Measurements from ENCODE around the gene KDM4B.

GRCh38 chr19:5141850-5142724 is 173.2 kb downstream of the KDM4B start:
- 0 out of 2 replicates have a peak, but pooled peaks have one; percentile 47 for TF ChIP-seq POLR2A (IDR thresholded peaks at IDR 0.05; ENCODE audit: low read depth, low read length)
- peak; percentile 83 for TF ChIP-seq POLR2AphosphoS5 (IDR thresholded peaks at IDR 0.05; ENCODE audit: low read depth, low read length)

Measured in GM12892 (cell line).